Epithelial cell of esophagus (primary cell): ENCODE data around the gene ITPKB.
A peak's percentile ranks its signal among the peaks of the same experiment; 100 is the strongest.

Source experiments
- DNase-seq: peaks from one replicate; pipeline ENCODE4 v3.0.0; 2010; ENCODE audit warnings: low read depth
- H3K4me3 ChIP-seq: 2 replicates; pipeline ENCODE4 v1.5.1; 2011; ENCODE audit warnings: mild to moderate bottlenecking, low read length, control low read depth
- CTCF ChIP-seq: IDR thresholded peaks from 2 replicates; pipeline ENCODE4 v1.5.1; 2011; ENCODE audit warnings: low read depth, mild to moderate bottlenecking, low read length, control low read depth, inconsistent platforms; ENCODE audit not compliant: insufficient read depth; ENCODE audit errors: missing control alignments

The ITPKB gene

GRCh38 chr1:226680653-226681052, 58.4 kb downstream of the ITPKB start:
- no peak overlapping the region for H3K4me3 ChIP-seq
- no peak for TF ChIP-seq CTCF

DNA sequence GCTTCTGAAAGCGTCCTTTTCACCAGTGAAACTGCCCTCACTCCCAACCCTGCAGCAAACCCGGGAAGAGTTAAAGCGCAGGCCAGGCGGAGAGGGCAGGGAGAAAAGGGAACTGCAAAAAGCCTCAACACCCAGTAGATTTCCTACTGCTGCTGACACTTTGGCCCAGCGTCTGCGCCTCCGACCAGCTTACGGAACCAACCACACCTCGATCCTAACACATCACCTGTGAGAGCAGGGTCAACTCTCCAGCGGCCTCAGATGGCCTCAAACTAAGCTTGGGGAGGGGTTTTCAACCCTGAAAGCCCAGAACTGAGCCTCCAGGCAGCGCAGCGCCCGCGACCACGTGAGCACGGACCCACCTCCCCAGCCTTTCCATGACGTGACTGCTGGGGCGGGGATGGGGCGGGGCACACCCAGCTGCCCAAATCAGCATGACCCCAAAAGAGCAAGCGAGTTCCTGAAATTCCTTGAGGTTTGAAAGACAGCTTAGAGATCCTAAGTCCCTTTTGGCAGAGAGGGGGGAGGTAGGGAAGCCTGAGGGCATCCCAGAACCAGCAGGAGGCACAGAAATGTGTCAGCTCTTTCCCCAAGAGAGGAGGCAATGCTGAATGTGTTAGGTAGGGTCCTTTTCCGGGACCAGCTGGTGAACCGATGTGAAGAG, 59.1 kb downstream of the ITPKB start:
- no peak for TF ChIP-seq CTCF
- peak; percentile 35 for DNase-seq

More at GRCh38 chr1:226680653-226681052, 58.4 kb downstream of the ITPKB start:
- DNase-seq, result no peak

GRCh38 chr1:226679262-226679661, 59.8 kb downstream of the ITPKB start:
- no peak overlapping the region for H3K4me3 ChIP-seq
- TF ChIP-seq CTCF, result no peak
- DNase-seq, result no peak

More for the DNA sequence above, 59.1 kb downstream of the ITPKB start:
- H3K4me3 ChIP-seq, result peak overlapping the region; percentile 43

- TF ChIP-seq CTCF, result no peak
- H3K4me3 ChIP-seq, result no peak overlapping the region
- DNase-seq, result no peak
Measured at GRCh38 chr1:226678701-226679100, 60.4 kb downstream of the ITPKB start.

GRCh38 chr1:226678251-226678650, 60.8 kb downstream of the ITPKB start:
- no peak for TF ChIP-seq CTCF
- DNase-seq, result no peak
- no peak overlapping the region for H3K4me3 ChIP-seq

GRCh38 chr1:226677027-226678020, 61.8 kb downstream of the ITPKB start:
- no peak for TF ChIP-seq CTCF
- peak; percentile 81 for DNase-seq
- no peak overlapping the region for H3K4me3 ChIP-seq
